Measurements from ENCODE around the gene ARID3C.

The ARID3C gene, protein sequence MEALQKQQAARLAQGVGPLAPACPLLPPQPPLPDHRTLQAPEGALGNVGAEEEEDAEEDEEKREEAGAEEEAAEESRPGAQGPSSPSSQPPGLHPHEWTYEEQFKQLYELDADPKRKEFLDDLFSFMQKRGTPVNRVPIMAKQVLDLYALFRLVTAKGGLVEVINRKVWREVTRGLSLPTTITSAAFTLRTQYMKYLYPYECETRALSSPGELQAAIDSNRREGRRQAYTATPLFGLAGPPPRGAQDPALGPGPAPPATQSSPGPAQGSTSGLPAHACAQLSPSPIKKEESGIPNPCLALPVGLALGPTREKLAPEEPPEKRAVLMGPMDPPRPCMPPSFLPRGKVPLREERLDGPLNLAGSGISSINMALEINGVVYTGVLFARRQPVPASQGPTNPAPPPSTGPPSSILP
- 0 to 0.42 (median 0.17) reads per million in 9 experiments for total RNA-seq

DNA sequence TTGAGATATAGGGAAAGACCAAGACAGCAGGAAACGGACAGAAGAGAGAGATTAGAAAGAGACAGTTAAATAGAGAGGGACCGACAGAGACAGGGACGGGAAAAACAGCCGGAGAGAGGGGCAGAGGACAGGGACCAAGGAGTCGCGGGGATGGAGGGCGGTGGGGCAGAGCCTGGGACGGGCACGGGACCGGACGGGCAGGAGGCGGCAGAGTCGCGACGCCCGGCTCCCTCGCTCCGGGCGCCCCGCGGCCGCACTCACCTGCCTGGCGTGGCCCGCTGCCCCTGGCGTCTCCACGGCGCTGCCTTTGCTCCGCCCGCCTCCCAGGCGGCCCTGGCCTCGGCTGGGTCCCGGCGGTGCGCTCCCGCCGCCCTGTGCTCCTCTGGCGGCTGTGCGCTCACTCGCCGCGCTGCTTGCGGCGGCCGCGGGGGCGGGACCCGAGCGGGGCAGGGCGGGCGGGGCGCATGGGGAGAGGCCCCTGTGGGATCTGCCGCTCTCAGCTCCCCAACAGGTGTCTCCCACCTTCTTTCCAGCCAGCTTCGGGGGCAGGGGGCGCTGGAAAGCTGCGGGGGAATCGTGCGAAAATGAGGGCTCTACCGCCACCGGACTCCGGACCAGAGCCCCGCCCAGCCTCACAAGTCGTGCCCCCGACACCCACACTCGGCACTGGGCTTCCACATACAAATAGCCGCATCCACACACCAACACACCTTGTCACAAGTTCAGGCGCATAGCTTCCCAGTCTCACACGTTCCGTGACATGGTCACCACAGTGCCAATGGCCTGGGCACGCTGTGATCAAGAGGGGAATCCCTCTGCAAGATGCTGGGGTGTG, at the start of gene ARID3C:
TSS of gene ARID3C (minus strand) at position 411 of the 835 bp plus-strand sequence. CDS start 1,052 bp downstream, outside the sequence.
- Mint-ChIP-seq H3K9me3 (no peaks in the 10 kb centered on the region), H3K4me1 (ENCODE audit: low read depth in 2 of 2) (peaks cover 18 to 20% of the 10 kb centered on the region in 2 donors), H3K4me3 (peak within 1 kb of the TSS; percentile 76 to 88), H3K27me3 (peaks cover 54 to 69% of the 10 kb centered on the region in 2 donors), H3K27ac (peak within 1 kb of the TSS; percentile 20 to 27), H3K36me3 (ENCODE audit: insufficient read depth) (peaks cover 3% of the 10 kb centered on the region)
- DNase-seq (peak in 2 of 3 experiments; percentile 23 to 39), ATAC-seq (replicated peaks) (peak; percentile 87)

GRCh38 chr9:34675869-34676268, 47.0 kb upstream of the ARID3C start:
- H3K4me3 Mint-ChIP-seq, result no peak overlapping the region
- H3K9me3 Mint-ChIP-seq, result no peaks in the 10 kb centered on the region
- no peak for ATAC-seq (replicated peaks)
- no peaks in the 10 kb centered on the region for H3K36me3 Mint-ChIP-seq (ENCODE audit: insufficient read depth)
- H3K4me1 Mint-ChIP-seq (ENCODE audit: low read depth in 2 of 2), result peaks cover 0 to 2% of the 10 kb centered on the region in 2 donors
- H3K27ac Mint-ChIP-seq, result no peak overlapping the region
- no peak for DNase-seq
- H3K27me3 Mint-ChIP-seq, result no peaks in the 10 kb centered on the region

DNA sequence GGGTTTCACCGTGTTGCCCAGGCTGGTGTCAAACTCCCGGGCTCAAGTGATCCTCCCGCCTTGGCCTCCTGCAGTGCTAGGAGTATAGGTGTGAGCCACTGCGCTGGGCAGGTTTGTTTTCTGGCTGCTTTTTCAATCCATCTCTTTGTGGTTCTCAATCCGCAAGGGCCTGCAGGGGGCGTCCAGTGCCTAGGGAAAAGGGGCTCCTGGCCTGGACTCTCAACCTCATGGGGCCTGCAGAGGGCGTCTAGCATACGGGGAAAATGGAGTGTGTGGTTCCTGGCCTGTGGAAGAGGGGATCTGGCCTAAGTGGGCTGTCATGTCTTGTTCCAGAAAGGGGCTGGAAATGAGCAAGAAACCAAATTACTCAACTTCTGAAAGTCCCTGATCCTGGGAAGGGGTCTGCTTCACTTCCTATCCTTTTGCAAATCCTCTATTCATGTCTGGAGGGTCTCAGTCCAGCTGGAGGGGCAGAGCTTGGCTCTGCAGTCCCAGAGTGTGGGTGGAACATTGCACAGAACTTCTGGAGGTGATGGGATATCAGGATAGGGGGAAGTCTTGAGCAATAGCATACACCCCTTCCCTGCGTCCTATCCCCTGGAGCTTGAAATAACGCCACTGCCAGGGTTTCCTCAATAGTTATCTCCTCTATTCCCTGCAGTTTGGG, 46.3 kb upstream of the ARID3C start:
- H3K4me3 Mint-ChIP-seq, result no peak overlapping the region
- ATAC-seq (replicated peaks) (peak; percentile 63), DNase-seq (peak in 1 of 3 experiments; percentile 20)
- H3K9me3 Mint-ChIP-seq, result no peaks in the 10 kb centered on the region
- peaks cover 0 to 2% of the 10 kb centered on the region in 2 donors for H3K4me1 Mint-ChIP-seq (ENCODE audit: low read depth in 2 of 2)
- peak overlapping the region in 1 of 2 donors; percentile 8 for H3K27ac Mint-ChIP-seq
- no peaks in the 10 kb centered on the region for H3K27me3 Mint-ChIP-seq
- no peaks in the 10 kb centered on the region for H3K36me3 Mint-ChIP-seq (ENCODE audit: insufficient read depth)

- Mint-ChIP-seq H3K9me3 (no peaks in the 10 kb centered on the region), H3K36me3 (ENCODE audit: insufficient read depth) (no peaks in the 10 kb centered on the region), H3K27ac (peak overlapping the region in 1 of 2 donors; percentile 8), H3K4me3 (no peak overlapping the region), H3K27me3 (no peaks in the 10 kb centered on the region), H3K4me1 (ENCODE audit: low read depth in 2 of 2) (peaks cover 0 to 2% of the 10 kb centered on the region in 2 donors)
- DNase-seq (no peak), ATAC-seq (replicated peaks) (no peak)
Observed at GRCh38 chr9:34674440-34674839, 45.6 kb upstream of the ARID3C start.

DNA sequence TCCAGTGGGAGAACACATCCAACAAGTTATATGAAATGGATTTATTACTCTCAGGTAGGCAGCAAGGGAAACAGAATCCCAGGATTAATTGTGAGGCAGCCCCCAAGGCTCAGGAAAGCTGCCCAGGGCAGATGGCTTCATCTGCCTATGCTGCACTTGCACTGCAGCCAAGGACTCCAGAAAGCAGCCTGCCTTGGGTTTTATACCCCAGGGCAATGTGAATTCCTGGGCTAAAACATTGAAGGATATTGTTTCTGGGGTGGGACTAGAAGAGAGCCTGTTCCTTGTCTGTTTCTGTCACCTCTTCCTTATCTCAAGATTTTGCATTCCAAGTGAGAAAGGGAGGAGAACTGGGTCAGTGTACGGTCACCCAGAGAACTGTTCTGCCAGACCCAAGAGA, 42.4 kb upstream of the ARID3C start:
- H3K36me3 Mint-ChIP-seq (ENCODE audit: insufficient read depth), result no peaks in the 10 kb centered on the region

GRCh38 chr9:34669809-34670562, 41.1 kb upstream of the ARID3C start:
- Mint-ChIP-seq H3K36me3 (ENCODE audit: insufficient read depth) (peaks cover 9% of the 10 kb centered on the region), H3K27me3 (no peaks in the 10 kb centered on the region), H3K4me3 (no peak overlapping the region), H3K4me1 (ENCODE audit: low read depth in 2 of 2) (peaks cover 8 to 16% of the 10 kb centered on the region in 2 donors), H3K27ac (no peak overlapping the region), H3K9me3 (peaks cover 0 to 3% of the 10 kb centered on the region in 2 donors)
- DNase-seq, result no peak
- ATAC-seq (replicated peaks), result no peak

More for the DNA sequence above, 42.4 kb upstream of the ARID3C start:
- Mint-ChIP-seq H3K9me3 (peaks cover 0 to 3% of the 10 kb centered on the region in 2 donors), H3K27ac (no peak overlapping the region), H3K4me3 (no peak overlapping the region), H3K27me3 (no peaks in the 10 kb centered on the region), H3K4me1 (ENCODE audit: low read depth in 2 of 2) (peaks cover 7 to 9% of the 10 kb centered on the region in 2 donors)
- DNase-seq (no peak), ATAC-seq (replicated peaks) (no peak)

DNA sequence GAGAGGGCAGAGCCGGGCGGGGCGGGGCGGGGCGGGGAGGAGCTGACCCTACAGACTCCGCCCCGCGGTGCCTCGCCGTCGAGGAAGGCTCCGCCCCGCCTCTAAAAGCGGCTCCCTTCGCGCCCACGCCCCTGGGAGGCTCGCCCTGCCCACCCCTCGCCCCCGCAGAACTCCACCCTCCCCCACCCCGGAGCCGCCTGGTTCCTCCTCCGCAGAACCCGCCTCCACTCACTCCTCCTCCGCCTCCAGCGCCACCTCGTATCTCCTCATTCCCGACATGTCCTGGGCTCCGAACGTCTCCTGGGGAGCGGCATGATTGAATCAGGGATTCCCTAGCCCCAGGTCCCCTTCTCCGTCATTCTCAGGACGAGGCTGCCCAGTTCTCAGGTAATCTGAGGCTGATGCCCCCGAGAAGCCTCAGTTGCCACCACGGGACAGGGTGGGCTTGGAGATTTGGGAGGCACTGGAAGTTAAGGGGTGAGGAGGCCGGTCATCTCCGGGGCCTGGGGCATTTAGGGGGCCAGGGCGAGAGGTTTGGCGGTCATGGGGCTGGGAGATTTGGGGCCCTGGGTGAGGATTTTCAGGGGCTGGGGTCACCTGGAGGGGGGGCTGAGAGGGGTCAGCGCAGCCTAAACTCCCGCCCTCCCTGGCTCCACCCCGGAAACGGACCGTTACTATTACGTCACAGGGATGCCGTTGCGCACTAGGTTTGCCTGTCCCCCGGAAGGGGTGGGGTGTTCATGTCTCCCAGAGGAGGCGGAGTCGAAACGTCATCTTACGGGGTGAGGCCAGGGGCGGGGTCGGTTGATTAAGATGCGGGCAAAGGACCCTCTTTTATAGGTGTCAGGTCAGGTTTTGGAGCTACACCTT, 36.8 kb upstream of the ARID3C start:
- H3K27ac Mint-ChIP-seq, result peak overlapping the region; percentile 93 to 96
- peaks cover 9% of the 10 kb centered on the region for H3K36me3 Mint-ChIP-seq (ENCODE audit: insufficient read depth)
- ATAC-seq (replicated peaks) (peak; percentile 76), DNase-seq (peak; percentile 84 to 89 (median 85))
- H3K4me3 Mint-ChIP-seq, result peak overlapping the region; percentile 79 to 86
- H3K9me3 Mint-ChIP-seq, result peaks cover 0 to 3% of the 10 kb centered on the region in 2 donors
- H3K4me1 Mint-ChIP-seq (ENCODE audit: low read depth in 2 of 2), result peaks cover 34 to 37% of the 10 kb centered on the region in 2 donors
- H3K27me3 Mint-ChIP-seq, result no peaks in the 10 kb centered on the region

DNA sequence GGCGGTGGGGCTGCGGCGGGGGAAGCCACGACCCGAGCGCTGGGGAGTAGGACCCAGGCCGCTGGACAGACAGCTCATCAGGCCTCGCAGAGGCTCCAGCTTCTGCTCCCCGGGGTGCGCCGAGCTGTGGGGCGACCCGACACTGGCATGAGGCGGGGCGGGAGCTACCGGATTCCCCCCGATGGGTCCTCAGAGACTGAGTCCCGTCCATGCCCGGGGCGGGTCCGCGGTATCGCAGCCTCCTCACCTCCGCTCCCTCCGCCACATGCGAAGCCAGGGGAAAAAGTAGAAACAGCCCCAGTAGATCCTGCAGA, 36.2 kb upstream of the ARID3C start:
- Mint-ChIP-seq H3K4me3 (peak overlapping the region; percentile 79 to 86), H3K27me3 (no peaks in the 10 kb centered on the region), H3K36me3 (ENCODE audit: insufficient read depth) (peaks cover 9% of the 10 kb centered on the region), H3K4me1 (ENCODE audit: low read depth in 2 of 2) (peaks cover 34 to 37% of the 10 kb centered on the region in 2 donors), H3K27ac (peak overlapping the region; percentile 93 to 96), H3K9me3 (peaks cover 0 to 3% of the 10 kb centered on the region in 2 donors)
- DNase-seq, result no peak
- peak; percentile 11 for ATAC-seq (replicated peaks)

DNA sequence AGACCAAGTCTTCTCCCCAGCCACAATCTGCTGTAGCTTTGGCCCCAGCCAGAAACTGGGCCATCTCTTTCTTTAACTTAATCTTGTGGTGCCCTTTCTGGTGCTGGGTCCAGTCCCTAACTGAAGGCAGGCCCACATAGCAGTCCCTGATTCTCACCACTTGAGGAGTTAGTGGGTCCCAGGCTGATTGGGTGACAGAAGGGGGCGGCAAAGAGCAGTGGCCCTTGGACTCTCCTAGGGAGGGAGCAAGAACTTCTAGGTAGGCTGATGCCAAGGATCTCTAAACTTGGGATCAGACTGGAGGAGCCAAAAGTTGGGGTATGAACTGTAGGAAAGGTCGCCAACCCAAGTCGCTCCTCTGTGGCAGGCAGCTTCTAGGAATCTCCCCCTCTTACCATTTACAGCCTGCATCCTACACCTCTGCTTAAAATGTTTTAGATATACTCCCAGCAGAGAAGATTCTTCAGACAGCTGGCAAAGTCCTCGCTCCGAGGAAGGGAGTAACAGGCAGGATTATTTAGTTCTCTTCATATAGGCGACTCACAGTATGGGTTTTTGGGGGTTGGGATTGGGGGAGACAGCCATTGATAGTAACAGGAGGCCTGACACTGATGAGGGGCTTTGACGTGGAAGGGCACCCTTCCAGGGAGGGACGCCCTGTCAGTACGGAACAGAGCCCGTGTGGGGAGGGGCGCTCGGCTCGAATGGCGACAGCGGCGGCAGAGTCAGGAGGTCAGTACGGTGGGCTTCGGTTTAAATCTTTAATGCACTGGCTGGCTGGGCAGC, 35.6 kb upstream of the ARID3C start:
- peaks cover 34 to 37% of the 10 kb centered on the region in 2 donors for H3K4me1 Mint-ChIP-seq (ENCODE audit: low read depth in 2 of 2)
- no peaks in the 10 kb centered on the region for H3K27me3 Mint-ChIP-seq
- H3K9me3 Mint-ChIP-seq, result peaks cover 0 to 3% of the 10 kb centered on the region in 2 donors
- peaks cover 9% of the 10 kb centered on the region for H3K36me3 Mint-ChIP-seq (ENCODE audit: insufficient read depth)
- ATAC-seq (replicated peaks) (peak; percentile 46), DNase-seq (peak; percentile 73 to 80 (median 75))
- H3K4me3 Mint-ChIP-seq, result peak overlapping the region; percentile 79 to 86
- H3K27ac Mint-ChIP-seq, result peak overlapping the region; percentile 71 to 96

GRCh38 chr9:34663303-34663605, 34.4 kb upstream of the ARID3C start:
- Mint-ChIP-seq H3K27ac (peak overlapping the region; percentile 71 to 96), H3K4me1 (ENCODE audit: low read depth in 2 of 2) (peaks cover 34 to 37% of the 10 kb centered on the region in 2 donors), H3K9me3 (no peaks in the 10 kb centered on the region), H3K36me3 (ENCODE audit: insufficient read depth) (peaks cover 9% of the 10 kb centered on the region), H3K27me3 (no peaks in the 10 kb centered on the region), H3K4me3 (peak overlapping the region; percentile 23 to 86)
- ATAC-seq (replicated peaks) (no peak), DNase-seq (no peak)

- Mint-ChIP-seq H3K9me3 (no peaks in the 10 kb centered on the region), H3K36me3 (ENCODE audit: insufficient read depth) (peaks cover 9% of the 10 kb centered on the region), H3K27me3 (no peaks in the 10 kb centered on the region), H3K27ac (peak within 1 kb of the TSS; percentile 71 to 96), H3K4me1 (ENCODE audit: low read depth in 2 of 2) (peaks cover 34 to 35% of the 10 kb centered on the region in 2 donors), H3K4me3 (peak within 1 kb of the TSS; percentile 23 to 86)
- no peak for DNase-seq
- no peak for ATAC-seq (replicated peaks)
Observed at GRCh38 chr9:34662526-34663302, 33.8 kb upstream of the ARID3C start, which contains the start of gene CCL27. CCL27 (minus strand) TSS chr9:34662657; CDS start chr9:34662633, 24 bp downstream.

All from effector memory CD8-positive, alpha-beta T cell (primary cell).